SH-SY5Y (cell line): ENCODE data around the gene ZCCHC24.

Source experiments
- GATA2 ChIP-seq: IDR thresholded peaks from 2 replicates; pipeline ENCODE4 v1.6.1; 2011; ENCODE audit warnings: mild to moderate bottlenecking, low read depth, low read length
- GATA3 ChIP-seq: IDR thresholded peaks from 2 replicates; pipeline ENCODE4 v1.6.1; 2011; ENCODE audit warnings: low read depth, mild to moderate bottlenecking, low read length, moderate library complexity

- no peak for TF ChIP-seq GATA2
- no peak for TF ChIP-seq GATA3
Observed at GRCh38 chr10:79443338-79444198, 1.9 kb downstream of the ZCCHC24 start.
